Ishikawa (cell line): ENCODE data around the gene RANBP17.

Source experiments
- CEBPB ChIP-seq: IDR thresholded peaks from 2 replicates; pipeline ENCODE4 v1.6.1; 2012
- CREB1 ChIP-seq: IDR thresholded peaks from 2 replicates; pipeline ENCODE4 v1.6.1; 2012; ENCODE audit warnings: low read depth
- EGR1 ChIP-seq: IDR thresholded peaks from 2 replicates; pipeline ENCODE4 v1.6.1; 2012
- EP300 ChIP-seq: IDR thresholded peaks from 2 replicates; pipeline ENCODE4 v1.6.1; 2012; ENCODE audit warnings: borderline replicate concordance
- FOXM1 ChIP-seq: IDR thresholded peaks from 2 replicates; pipeline ENCODE4 v1.6.1; 2012; ENCODE audit warnings: low read depth, borderline replicate concordance
- NFIC ChIP-seq: IDR thresholded peaks from 2 replicates; pipeline ENCODE4 v1.6.1; 2012
- RAD21 ChIP-seq: IDR thresholded peaks from 2 replicates; pipeline ENCODE4 v1.6.1; 2012; ENCODE audit warnings: low read depth
- TAF1 ChIP-seq: IDR thresholded peaks from 2 replicates; pipeline ENCODE4 v1.6.1; 2012; ENCODE audit warnings: low read depth, mild to moderate bottlenecking
- TCF12 ChIP-seq: IDR thresholded peaks from 2 replicates; pipeline ENCODE4 v1.6.1; 2012; ENCODE audit warnings: low read depth
- TEAD4 ChIP-seq: IDR thresholded peaks from 2 replicates; pipeline ENCODE4 v1.6.1; 2012
- YY1 ChIP-seq: IDR thresholded peaks from 2 replicates; pipeline ENCODE4 v1.6.1; 2012; ENCODE audit warnings: low read depth
- ZBTB7A ChIP-seq: IDR thresholded peaks from 2 replicates; pipeline ENCODE4 v1.6.1; 2012; ENCODE audit warnings: low read depth
- TF ChIP-seq, protein P1 (sequence below): IDR thresholded peaks from 2 replicates; pipeline ENCODE4 v1.6.1; 2012; ENCODE audit warnings: low read depth, mild to moderate bottlenecking
- TF ChIP-seq, protein P2 (sequence below): IDR thresholded peaks from 2 replicates; pipeline ENCODE4 v1.6.1; 2012
- TF ChIP-seq, protein P3 (sequence below): IDR thresholded peaks from 2 replicates; pipeline ENCODE4 v1.6.1; 2012

The RANBP17 gene

DNA sequence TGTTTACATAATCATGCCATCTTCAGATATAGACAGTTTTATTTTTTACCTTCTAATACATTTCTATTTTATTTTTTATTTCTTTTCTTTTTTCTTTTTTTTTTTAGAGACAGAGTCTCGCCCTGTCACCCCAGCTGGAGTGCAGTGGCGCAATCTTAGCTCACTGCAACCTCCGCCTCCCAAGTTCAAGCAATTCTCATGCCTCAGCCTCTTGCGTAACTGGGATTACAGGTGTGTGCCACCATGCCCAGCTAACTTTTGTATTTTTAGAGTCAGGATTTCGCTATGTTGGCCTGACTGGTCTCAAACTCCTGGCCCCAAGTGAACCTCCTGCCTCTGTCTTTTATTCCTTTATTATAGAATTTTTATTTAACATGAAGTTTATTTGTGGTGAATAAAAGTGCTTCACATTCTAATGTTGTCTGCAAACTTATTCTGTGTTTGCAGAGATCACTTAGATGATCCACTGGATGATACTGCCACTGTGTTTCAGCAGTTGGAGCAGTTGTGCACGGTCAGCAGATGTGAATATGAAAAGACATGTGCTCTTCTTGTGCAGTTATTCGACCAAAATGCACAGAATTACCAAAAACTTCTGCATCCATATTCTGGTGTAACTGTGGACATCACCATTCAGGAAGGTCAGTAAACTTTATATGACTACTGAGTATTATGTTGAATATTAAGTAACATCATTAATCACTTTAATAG is 62.2 kb downstream of the RANBP17 start:
- TF ChIP-seq CEBPB (peak; percentile 74), FOXM1 (no peak)

DNA sequence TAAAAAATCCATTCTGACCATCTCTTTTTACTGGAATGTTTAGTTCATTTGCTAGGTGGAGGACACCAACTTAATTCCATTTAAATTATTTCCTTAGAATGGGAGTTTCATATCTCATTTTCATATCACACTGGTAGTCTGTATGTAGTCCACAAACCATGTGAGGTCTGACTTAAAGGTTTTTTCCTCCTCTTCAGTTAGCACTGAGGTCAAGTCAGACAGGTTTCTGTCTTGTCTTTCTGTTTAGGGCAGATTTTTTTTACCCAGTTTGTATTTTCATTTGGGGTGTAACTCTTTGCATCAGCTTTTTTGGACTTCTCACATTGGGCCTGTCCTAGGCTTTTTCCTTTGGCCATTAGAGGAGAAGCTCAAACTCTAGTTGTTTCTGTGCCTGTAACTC is 75.3 kb downstream of the RANBP17 start:
- no peak for TF ChIP-seq EP300
- no peak for TF ChIP-seq EGR1
- TF ChIP-seq TEAD4 = no peak
- TF ChIP-seq, protein P1, sequence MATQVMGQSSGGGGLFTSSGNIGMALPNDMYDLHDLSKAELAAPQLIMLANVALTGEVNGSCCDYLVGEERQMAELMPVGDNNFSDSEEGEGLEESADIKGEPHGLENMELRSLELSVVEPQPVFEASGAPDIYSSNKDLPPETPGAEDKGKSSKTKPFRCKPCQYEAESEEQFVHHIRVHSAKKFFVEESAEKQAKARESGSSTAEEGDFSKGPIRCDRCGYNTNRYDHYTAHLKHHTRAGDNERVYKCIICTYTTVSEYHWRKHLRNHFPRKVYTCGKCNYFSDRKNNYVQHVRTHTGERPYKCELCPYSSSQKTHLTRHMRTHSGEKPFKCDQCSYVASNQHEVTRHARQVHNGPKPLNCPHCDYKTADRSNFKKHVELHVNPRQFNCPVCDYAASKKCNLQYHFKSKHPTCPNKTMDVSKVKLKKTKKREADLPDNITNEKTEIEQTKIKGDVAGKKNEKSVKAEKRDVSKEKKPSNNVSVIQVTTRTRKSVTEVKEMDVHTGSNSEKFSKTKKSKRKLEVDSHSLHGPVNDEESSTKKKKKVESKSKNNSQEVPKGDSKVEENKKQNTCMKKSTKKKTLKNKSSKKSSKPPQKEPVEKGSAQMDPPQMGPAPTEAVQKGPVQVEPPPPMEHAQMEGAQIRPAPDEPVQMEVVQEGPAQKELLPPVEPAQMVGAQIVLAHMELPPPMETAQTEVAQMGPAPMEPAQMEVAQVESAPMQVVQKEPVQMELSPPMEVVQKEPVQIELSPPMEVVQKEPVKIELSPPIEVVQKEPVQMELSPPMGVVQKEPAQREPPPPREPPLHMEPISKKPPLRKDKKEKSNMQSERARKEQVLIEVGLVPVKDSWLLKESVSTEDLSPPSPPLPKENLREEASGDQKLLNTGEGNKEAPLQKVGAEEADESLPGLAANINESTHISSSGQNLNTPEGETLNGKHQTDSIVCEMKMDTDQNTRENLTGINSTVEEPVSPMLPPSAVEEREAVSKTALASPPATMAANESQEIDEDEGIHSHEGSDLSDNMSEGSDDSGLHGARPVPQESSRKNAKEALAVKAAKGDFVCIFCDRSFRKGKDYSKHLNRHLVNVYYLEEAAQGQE = no peak
- TF ChIP-seq NFIC = no peak
- no peak for TF ChIP-seq RAD21
- TF ChIP-seq, protein P2, sequence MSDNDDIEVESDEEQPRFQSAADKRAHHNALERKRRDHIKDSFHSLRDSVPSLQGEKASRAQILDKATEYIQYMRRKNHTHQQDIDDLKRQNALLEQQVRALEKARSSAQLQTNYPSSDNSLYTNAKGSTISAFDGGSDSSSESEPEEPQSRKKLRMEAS = no peak
- TF ChIP-seq, protein P3, sequence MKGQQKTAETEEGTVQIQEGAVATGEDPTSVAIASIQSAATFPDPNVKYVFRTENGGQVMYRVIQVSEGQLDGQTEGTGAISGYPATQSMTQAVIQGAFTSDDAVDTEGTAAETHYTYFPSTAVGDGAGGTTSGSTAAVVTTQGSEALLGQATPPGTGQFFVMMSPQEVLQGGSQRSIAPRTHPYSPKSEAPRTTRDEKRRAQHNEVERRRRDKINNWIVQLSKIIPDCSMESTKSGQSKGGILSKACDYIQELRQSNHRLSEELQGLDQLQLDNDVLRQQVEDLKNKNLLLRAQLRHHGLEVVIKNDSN = no peak
- TF ChIP-seq CEBPB = no peak
- TF ChIP-seq FOXM1 = no peak
- no peak for TF ChIP-seq YY1
- no peak for TF ChIP-seq CREB1
- TF ChIP-seq TCF12 = no peak
- TF ChIP-seq ZBTB7A = no peak
- no peak for TF ChIP-seq TAF1

DNA sequence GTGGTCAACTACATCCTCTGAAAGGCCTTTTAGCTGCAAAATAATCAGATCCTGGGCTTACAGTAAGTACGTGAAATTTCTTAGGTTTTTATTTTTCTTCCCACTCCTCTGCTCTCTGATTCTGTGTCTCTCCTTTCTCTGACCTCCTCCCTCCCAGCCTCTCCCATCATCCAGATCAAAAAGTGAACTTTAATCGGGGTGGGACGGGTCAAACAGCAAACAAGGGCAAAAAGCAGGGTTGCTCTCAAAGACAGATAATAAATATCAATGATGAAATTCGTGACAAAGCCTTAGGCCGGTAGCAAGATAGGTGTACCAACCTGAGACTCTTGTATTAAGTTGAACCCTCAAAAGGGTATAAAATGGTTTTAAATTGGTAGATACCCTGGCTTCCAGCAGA is 76.1 kb downstream of the RANBP17 start:
- TF ChIP-seq TEAD4 (no peak), CREB1 (no peak), NFIC (no peak), TCF12 (no peak)
- TF ChIP-seq, protein P2 = no peak
- TF ChIP-seq, protein P1 = no peak
- TF ChIP-seq, protein P3 = no peak

DNA sequence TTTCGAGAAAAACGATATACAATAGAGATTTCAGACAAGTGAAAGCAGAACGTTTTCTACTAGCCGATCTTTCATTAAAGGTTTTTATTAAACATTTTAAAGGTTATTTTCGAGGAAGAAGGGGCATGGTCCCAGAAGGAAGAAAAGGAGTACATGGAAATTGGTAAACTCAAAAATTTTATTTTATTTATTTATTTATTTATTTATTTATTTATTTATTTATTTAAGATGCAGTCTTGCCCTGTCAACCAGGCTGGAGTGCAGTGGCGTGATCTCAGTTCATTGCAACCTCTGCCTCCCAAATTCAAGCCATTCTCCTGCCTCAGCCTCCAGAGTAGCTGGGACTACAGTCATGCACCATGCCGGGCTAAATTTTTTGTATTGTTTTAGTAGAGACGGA is 77.4 kb downstream of the RANBP17 start:
- TF ChIP-seq CEBPB (no peak), CREB1 (no peak), ZBTB7A (no peak), TEAD4 (no peak), TAF1 (no peak), YY1 (no peak), TCF12 (no peak), EP300 (no peak)
- TF ChIP-seq, protein P2 = no peak

DNA sequence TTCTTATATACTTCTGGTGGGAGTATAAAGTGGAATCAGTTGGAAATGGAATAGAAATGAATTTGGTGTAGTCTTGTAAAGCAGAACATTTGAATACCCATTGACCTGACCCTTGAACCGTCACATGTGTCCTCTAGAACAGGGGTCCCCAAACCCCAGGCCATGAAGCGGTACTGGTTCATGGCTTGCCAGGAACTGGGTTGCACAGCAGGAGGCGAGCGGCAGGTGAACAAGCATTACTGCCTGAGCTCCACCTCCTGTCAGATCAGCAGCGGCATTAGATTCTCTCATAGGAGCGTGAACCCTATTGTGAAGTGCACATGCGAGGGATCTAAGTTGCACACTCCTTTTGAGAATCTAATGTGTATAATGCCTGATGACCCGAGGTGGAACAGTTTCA is 80.0 kb downstream of the RANBP17 start:
- TF ChIP-seq, protein P3 = no peak
- TF ChIP-seq FOXM1 (no peak), CEBPB (no peak), EGR1 (no peak), YY1 (no peak), TEAD4 (no peak), NFIC (no peak), ZBTB7A (no peak), TAF1 (no peak), CREB1 (no peak)
- TF ChIP-seq, protein P2 = no peak
- TF ChIP-seq, protein P1 = no peak
